ENCODE measurements around the gene ARL8B.

DNA sequence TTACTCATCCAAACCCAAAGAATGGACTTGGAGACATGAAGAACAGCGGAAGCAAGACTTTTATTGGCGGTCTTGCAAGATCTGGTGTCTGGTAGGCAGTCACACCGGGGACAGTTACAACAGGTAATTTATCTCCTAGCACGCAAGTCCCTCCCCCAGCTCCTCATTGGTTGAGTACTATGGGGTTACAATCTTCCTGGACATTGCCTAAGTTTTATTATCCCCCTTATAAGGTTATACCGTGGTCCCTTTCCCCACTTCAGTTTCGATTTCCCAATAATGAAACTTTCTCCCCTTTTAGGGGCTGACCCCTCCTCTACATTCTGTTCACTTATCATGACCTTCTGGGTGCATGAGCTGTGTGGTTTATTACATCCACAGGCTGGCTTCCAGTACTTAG lies 18.7 kb downstream of the ARL8B start:
- TF ChIP-seq, protein P1, sequence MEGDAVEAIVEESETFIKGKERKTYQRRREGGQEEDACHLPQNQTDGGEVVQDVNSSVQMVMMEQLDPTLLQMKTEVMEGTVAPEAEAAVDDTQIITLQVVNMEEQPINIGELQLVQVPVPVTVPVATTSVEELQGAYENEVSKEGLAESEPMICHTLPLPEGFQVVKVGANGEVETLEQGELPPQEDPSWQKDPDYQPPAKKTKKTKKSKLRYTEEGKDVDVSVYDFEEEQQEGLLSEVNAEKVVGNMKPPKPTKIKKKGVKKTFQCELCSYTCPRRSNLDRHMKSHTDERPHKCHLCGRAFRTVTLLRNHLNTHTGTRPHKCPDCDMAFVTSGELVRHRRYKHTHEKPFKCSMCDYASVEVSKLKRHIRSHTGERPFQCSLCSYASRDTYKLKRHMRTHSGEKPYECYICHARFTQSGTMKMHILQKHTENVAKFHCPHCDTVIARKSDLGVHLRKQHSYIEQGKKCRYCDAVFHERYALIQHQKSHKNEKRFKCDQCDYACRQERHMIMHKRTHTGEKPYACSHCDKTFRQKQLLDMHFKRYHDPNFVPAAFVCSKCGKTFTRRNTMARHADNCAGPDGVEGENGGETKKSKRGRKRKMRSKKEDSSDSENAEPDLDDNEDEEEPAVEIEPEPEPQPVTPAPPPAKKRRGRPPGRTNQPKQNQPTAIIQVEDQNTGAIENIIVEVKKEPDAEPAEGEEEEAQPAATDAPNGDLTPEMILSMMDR (conservative IDR thresholded peaks at IDR 0.05 in 1 of 2, IDR thresholded peaks at IDR 0.05 in 1 of 2; ENCODE audit: extremely low read depth in 1 of 2, insufficient read depth in 1 of 2, low read depth in 1 of 2, low read length in 2 of 2): no peak
- TF ChIP-seq EZH2 (IDR thresholded peaks at IDR 0.05; ENCODE audit: borderline replicate concordance, low read length): no peak
